Hepatic stellate cell (primary cell): ENCODE data around the gene MKRN2OS.
A peak's percentile ranks its signal among the peaks of the same experiment; 100 is the strongest.
"Not testable (repeated sequence)": the region's sequence is repeated elsewhere in the genome, so short reads cannot be mapped to it uniquely, and the experiment has no call there.

Experiments
- DNase-seq: peaks from one replicate; pipeline ENCODE4 v3.0.0; 2011; ENCODE audit warnings: low spot score

MKRN2OS gene

DNA sequence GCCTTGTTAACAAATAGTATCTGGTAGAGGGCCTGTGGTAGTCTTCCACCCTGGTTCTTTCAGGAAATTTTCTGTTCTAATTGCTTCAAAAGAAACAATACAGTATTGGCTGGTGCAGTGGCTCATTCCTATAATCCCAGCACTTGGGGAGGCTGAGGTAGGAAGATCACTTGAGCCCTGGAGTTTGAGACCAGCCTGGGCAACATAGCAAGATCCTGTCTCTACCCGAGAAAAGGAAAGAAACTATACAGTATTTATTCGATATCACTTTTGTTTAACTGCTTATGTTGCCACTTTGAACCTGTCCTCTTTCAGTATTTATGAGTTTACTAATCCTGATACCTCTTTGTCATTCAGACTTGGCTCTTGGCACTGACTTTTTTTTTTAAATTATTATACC lies 16.1 kb upstream of the MKRN2OS start:
- no peak for DNase-seq

DNA sequence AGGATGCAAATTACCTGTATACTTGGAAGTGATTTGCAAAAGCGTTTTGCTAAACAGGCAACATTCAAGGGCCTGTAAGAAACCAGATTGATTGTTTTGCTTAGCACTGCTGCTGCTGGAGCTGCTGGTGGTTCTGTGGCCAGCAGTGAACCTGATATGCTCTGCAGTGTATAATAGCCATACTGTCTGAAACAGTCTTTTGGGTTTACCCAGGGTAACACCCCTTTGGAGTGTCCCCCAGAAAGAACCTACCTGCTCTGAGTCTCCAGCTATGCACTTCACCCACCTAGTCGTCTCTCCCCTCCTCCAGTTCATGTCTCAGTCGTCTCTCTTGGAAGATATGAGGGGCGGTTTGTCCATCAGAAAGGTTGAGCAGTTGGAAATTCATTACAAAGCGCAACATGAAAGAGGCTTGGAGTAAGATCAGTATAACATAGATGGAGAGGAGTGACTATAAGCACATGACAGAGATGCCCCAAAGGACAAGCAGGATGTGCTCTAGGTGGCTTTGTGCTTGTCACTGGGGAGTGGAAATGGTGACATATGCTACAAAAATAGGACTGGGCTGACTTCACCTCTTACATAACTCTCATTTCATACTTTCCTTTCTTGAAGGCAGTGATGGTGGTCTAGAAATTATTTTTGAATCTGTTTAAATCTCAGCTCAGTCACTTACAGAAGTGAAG lies 15.3 kb upstream of the MKRN2OS start:
- DNase-seq: no peak

DNA sequence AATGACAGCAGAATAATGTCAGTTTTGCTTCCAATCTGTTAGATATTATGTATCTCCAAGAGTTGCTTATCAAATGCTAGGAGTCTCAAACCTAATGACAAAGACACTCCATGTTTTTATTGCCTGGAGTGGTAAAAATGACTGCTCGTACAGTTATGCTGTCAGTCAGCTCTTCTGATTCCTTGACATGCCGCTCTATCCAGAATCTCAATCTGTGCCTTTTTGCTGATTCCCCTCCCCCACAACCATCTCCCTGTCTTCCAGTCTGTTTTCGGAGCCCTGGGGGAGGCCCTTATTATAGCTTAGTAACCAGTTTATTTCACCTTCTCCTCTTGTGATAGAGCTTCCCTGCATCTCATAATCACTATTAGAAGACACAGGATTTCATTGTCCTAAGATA lies 14.2 kb upstream of the MKRN2OS start:
- no peak for DNase-seq

DNA sequence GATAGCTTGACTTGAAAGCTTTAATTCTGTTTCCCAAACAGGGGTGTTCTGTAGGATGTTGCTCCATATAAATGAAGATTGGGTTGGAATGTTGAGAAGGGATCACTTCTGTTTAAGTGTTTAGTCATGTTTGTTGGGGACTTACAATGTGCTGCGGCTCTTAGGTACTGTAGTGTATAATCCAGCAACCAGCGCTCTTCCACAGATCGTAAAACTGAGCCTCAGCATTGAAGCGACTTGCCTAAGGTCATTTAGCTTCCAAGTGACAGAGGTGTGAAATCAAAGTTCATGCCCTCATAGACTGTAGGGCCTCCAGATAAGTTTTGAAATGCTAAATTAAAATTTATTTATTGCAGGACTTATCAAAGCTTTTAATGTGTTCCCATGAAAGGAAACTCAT lies 13.4 kb upstream of the MKRN2OS start:
- no peak for DNase-seq

DNA sequence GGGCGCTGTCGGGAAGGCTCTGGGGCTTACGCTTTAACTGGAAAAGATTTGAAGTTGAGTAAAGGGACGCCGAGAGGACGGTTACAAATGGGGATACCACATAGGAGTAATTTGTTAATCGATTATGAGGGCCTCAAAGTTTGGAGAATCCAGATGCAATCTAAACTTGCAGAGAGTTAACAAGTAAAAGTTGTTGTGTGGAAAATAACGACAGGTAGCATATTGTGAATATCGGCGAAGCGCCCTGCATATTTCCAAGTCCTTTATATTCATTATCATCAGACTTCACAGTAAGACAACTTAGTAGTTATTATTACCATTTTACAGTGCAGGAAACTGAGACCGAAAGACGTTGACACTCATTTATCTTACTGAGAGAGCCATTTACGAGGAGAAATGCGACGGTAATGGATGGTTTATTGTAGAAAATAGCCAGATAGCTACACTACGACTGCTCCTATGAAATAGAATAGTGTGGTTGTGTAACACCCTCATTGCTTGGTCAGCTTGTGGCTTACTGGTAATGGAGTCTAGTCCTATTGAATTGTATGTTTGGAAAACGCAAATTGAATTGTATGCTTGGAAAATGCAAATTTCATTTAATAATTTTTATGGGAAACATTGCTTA lies 12.3 kb upstream of the MKRN2OS start:
- peak; percentile 31 for DNase-seq

DNA sequence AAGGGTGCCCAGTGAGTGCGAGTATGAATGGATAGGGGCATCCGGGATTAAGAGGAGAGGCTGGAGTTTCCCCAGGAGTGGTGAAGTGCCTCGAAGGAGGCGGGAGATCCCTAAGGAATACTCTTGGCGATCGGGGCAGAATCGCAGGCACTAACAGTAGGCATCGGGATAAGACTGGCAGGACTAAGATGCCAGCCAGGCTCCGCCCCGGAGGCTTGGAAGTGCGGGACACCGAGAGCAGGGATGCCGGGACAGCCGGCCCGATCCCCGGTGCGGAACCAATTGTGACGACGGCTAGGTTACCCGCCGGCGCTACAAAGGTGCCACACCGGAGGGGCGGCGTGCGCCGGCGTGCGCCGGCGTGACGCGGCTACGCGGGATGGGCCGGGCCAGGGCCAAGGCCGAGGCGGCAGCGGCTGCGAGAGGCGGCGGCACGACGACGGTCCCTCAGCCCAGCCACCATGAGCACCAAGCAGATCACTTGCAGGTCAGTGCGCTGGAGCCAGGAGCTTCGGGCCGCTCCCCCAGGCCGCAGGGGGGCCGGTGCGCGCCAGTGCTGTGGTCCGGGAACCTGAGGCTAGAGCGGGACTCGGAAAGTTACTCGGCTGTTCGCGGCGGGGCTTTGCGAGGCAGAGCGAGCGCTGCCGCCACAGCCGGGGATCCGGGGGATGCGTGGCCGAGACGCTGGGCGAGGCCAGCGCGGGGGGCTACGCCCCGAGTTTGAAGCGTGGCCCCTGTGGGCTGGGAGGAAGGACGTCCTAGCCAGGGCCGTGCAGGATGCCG lies 11.6 kb upstream of the MKRN2OS start, which contains the start of gene MKRN2:
Gene MKRN2 (plus strand): TSS at position 398 of the 783 bp plus-strand sequence. CDS start 64 bp downstream, at position 462.
- peak; percentile 86 for DNase-seq

DNA sequence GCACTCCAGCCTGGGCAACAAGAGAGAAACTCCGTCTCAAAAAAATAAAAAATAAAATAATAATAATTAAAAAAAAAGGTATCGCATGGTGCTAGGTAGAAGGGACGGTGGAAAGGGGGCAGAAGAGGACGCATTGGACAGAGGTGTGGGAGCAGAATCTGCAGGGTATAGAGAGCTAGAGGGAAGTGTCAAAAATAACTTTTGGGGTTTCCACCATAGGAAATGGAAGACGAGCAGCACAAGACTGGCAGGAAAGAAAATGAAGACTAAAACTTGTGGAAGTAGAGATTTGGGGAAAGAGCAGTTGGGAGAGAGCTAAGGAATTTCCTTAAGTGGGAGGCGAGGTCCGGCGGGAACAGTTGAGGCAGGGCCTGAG lies 11.0 kb upstream of the MKRN2OS start:
- no peak for DNase-seq

DNA sequence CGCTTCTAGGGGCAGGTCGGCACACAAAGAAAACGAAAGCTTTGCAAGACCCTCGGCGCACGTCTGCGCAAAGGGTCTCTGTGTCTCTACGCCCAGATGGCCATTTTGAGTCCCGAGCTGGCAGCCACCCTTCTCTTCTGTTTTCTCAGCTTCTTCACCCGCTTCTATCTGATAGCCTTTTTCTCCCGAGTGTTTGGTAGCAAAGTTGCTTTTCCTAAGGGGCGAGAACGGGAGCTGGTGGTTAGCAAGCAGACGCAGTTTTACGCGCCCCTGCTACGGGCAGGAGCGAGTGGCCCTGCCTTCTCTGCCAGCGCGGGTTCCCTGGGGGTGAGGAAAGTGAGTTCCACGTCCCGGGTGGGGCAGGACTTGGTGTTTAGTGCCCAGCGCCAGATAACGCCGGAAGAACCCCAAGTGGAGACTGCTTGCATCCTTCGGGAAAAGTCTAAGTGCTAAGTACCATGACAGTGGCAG lies 8.7 kb upstream of the MKRN2OS start:
- DNase-seq: peak; percentile 49

DNA sequence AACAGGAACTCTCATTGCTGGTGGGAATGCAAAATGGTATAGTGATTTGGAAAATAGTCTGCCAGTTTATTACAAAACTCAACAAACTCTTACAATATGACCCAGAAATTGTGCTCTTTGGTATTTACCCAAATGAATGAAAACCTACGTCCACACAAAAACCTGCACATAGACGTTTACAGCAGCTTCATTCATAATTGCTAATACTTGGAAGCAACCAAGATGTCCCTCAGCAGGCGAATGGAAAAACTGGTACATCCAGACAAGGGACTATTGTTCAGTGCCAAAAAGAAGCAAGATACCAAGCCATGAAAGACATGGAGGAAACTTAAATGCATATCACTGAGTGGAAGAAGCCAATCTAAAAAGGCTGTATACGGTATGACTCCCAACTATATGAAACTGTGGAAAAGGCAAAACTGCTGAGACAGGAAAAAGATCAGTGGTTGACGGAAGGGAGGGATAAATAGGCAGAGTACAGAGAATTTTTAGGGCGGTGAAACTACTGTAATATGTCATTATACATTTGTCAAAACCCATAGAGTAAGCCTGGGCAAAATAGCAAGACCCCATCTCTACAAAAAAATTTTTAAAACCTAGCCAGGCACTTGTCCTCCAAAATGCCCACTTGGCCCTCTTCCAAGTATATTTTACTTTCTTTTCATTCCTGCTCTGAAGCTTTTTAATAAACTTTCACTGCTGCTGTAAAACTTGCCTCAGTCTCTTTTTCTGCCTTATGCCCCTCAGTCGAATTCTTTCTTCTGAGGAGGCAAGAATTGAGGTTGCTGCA lies 4.9 kb upstream of the MKRN2OS start:
- no peak for DNase-seq

DNA sequence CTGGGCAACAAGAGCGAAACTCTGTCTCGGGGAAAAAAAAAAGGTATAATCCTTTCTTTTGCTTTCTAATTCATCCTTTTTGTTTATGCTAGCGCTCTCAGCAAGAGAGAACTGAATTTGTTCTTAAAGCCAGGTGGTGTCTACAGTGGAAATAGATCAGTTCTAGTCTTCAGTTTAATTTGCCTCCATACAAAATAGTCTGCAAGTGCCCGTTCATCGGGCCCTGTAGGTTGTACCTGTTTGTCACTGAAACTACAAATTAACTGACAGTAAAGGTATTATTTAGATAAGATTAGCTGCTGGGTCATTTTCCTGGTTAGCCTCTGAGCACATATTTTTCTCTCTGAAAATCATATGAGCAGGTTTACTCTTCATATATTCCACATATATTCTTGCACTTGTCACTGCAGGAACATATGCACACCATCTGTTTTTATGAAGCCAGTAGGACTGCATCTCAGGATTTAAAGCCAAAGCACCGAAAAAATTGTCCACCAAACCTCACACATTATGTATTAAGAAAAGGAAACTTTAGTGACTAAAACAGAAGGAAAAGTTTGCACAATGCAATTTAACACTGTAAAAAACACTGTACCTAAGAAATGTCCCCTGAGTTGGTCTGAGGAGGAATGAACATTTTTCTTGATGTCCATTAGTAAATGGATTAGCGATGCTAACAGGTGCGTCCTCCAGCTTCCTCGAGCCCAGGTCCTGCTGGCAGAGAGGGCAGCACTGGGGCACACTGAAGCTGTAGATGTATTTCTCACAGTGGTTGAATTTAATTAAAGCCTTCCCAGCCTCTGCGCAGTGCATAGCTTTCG lies 437 bp downstream of the MKRN2OS start:
- no peak for DNase-seq

DNA sequence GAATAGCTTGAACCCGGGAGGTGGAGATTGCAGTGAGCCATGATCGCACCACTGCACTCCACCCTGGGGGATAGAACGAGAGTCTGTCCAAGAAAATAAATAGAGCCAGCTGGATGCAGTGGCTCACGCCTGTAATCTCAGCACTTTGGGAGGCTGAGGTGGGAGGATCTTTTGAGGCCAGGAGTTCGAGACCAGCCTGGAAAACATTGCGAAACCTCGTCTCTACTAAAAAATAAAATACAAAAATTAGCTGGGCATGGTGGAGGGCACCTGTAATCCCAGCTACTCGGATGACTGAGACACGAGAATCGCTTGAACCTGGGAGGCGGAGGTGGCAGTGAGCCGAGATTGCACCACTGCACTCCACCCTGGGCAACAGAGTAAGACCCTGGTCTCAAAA lies 1.8 kb downstream of the MKRN2OS start:
- DNase-seq: not testable (repeated sequence)

DNA sequence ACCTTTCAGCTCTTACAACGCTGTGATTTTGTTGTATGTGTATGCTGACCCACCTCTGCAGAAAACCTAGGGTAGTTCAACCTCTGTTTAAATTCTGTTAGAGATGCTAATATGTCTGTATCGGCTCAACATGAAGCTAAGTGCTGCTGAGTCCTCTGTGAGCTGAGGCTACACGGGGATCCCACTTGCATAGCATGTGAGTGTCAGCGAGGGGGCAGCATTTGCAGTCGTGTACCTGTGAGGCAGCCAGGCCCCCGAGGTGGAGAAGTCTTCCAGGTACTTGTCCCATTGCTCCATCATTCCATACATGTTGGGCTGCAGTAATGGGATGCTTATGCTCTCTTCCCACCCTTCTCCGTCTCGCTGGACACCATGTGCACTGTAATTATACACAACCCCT lies 3.7 kb downstream of the MKRN2OS start:
- DNase-seq: no peak

DNA sequence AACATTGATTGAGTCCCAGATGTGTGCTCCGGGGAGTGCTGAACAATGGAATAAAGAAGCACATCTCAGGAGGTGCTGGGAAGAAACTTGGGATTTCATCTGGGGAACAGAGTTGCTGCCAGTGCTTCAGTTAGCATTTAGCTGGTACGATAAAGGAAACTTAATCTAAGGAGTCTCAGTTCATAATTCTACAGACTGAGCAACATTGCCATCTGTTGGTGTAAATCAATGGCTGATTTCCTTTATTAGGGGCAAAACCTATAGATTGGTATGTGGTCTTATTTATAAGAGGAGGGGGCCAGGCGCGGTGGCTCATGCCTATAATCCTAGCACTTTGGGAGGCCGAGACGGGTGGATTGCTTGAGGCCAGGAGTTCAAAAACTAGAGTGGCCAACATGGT lies 8.9 kb downstream of the MKRN2OS start:
- no peak for DNase-seq

DNA sequence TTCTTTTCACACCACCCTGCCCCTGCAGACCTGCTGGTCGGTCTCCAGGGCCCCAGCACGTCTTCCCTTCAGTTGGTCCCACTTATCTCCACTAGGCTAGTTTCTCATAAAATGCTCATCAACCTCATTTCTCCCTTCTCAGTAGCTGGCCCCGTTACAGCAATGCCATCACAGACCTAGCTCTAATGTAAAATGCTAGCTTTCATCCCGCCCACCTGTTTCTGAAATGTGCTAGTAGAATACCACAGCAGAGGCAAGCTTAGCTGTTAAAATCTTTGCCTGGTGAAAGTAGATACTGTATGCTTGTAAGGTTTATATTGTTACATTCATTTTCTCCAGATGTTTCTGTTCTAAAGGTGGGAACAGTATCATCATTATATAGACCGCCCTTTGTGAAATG lies 13.1 kb downstream of the MKRN2OS start:
- no peak for DNase-seq

DNA sequence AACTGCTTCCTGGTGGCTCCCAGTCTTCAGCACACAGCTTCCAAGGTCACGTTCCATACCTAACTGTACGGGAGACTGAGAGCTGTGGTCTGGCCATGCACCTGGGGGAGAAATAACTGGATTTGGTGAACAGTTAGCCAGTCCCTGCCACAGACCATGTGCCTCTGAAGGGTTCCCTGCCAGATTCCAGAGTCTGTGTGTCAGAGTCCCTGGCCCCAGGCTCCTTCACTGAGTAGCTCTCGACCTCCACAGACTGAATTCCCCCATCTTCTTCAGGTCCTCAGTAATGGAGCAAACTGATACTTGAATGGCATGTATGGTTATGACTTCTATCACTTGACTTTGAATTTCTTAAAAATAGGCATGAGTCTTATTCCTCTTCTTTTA lies 17.5 kb downstream of the MKRN2OS start:
- no peak for DNase-seq

DNA sequence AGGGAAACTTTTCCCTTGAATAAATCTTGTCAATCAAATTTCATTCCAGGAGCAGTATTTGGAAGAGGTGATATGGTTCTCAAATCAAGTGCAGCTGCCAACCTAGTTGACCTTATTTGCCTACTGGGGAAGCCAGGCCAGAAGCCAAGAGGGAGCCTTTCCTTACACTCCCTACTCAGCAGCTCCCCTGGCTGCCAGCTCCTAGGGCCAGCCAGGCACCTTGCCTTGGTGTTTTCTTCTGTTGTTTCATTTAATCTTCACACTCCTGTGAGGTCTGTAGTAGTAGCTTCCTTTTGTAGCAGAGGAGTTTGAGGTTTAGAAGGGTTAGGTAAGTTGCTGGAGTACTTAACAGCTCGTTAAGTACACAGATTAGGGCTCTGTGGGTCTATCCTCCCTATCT lies 22.6 kb downstream of the MKRN2OS start:
- no peak for DNase-seq

DNA sequence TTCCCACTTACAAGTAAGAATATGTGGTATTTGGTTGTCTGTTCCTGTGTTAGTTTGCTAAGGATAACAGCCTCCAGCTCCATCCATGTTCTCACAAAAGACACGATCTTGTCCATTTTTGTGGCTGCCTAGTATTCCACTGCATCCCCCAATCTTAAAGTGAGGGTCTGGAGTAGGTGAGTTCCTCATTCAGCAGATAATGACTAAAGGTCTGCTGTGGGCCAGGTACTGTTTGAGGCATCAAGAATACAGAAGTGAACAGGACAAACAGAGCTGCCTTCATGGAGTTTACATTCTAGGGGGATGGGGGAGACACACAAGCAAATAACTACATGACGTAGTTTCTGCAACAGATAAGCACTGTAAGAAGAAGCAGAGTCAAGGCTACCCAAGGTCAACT lies 24.3 kb downstream of the MKRN2OS start:
- DNase-seq: no peak

DNA sequence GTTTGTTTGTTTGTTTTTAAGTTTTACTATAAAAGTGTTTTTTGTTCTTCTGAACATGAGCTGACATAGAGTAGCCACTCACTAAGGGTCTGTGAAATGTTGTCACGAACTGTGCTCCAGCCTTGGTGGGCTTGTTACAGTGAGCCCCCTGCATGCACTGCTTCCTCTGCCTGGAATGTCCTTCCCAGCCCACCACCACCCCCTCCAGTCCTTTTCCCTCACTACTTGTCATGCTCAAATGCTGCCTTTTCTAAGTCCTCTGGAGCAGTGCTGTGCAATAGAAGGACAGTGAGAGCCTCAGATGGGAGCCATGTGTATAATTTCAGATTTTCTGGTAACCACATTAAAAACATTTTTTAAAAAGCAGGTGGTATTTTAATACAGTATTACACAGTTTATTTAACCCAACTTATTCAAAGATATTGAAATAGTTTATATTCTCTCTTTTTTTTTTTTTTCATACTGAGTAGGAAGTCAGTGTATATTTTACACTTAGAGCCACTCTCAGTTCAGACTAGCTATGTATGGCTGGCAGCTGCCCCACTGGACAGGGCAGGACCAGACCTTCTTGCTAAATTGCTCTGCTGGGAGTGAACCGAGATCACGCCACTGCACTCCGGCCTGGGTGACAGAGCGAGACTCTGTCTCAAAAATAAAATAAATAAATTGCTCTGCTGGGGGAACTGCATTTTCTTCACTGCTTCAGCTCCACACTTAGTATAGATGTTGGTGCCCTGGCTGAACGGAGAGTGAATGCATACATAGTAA lies 26.9 kb downstream of the MKRN2OS start:
- no peak for DNase-seq

DNA sequence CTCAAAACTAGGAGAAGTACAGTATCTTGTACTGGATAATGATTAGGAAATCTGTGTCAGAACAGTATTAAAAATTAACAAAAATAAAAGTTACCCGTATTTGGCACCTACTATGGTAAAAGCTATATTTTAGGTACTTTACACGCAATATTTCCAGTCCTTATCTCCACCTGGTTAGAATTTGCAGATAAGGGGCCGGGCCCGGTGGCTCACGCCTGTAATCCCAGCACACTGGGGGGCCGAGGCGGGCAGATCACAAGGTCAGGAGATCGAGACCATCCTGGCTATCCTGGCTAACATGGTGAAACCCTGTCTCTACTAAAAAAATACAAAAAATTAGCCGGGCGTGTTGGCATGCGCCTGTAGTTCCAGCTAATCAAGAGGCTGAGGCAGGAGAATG lies 28.4 kb downstream of the MKRN2OS start:
- DNase-seq: no peak

DNA sequence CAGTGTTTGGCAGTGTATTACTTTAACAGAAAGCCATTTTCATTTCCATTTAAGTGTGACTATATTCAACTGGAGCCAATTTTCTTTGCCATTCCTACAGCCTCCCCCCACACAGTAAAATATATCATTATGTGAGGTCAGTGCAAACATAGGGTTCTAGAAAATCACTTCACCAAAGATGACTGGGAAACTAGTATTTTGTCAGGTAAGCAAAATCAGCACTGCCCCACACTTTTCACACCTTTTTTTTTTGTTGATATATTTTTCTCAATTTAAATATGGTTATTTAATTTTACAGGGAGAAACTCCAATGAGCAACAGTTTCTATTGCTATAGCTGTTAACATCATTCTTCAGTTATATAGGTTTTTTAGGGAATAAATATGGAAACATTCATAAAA lies 29.7 kb downstream of the MKRN2OS start:
- DNase-seq: no peak
